HG03159 (cell line): ENCODE results near the gene LHB.
"Not testable (repeated sequence)": the region's sequence is repeated elsewhere in the genome, so short reads cannot be mapped to it uniquely, and the experiment has no call there.

Experiments used
- ATAC-seq: cut with Tn5 transposase; IDR thresholded peaks from one replicate; pipeline ENCODE4 v1.9.1; 2021; ENCODE audit warnings: mild to moderate bottlenecking, moderate library complexity; ENCODE audit not compliant: unreplicated experiment

The LHB gene

GRCh38 chr19:49017041-49017665, at the start of gene LHB:
TSS of gene LHB (minus strand) at chr19:49017091. CDS start at chr19:49017081, 10 bp downstream.
- ATAC-seq = no peak

GRCh38 chr19:49065905-49066512, 49.1 kb upstream of the LHB start:
- no peak for ATAC-seq

- no peak for ATAC-seq
These were observed 48.1 kb upstream of the LHB start, which contains the start of gene NTF4 for GRCh38 chr19:49064768-49065611. TSS of gene NTF4 (minus strand) at chr19:49064818. CDS start at chr19:49061997, 2,821 bp downstream.

GRCh38 chr19:49064029-49064629, 47.2 kb upstream of the LHB start:
- no peak for ATAC-seq

- ATAC-seq = no peak
These were observed 44.6 kb upstream of the LHB start for GRCh38 chr19:49061445-49061844.

- ATAC-seq = no peak
These were observed 44.1 kb upstream of the LHB start for GRCh38 chr19:49061000-49061399.

- ATAC-seq = no peak
These were observed 42.2 kb upstream of the LHB start for GRCh38 chr19:49059053-49059452.

- no peak for ATAC-seq
These were observed 41.7 kb upstream of the LHB start for GRCh38 chr19:49058562-49058961.

- ATAC-seq = no peak
These were observed 40.8 kb upstream of the LHB start, which contains the start of gene CGB7 for GRCh38 chr19:49057636-49058234. TSS of gene CGB7 (minus strand) at chr19:49057749. CDS start at chr19:49055375, 2,374 bp downstream.

- ATAC-seq = not testable (repeated sequence)
These were observed 40.2 kb upstream of the LHB start for GRCh38 chr19:49056902-49057596.

- no peak for ATAC-seq
These were observed 39.4 kb upstream of the LHB start for GRCh38 chr19:49056101-49056901.

- not testable (repeated sequence) for ATAC-seq
These were observed 33.6 kb upstream of the LHB start for GRCh38 chr19:49050376-49051033.

- ATAC-seq = not testable (repeated sequence)
These were observed 32.9 kb upstream of the LHB start for GRCh38 chr19:49049834-49050233.

GRCh38 chr19:49049011-49049410, 32.1 kb upstream of the LHB start, which contains the start of gene CGB8:
TSS of gene CGB8 (minus strand) at chr19:49049111. CDS start at chr19:49048739, 372 bp downstream.
- ATAC-seq = not testable (repeated sequence)

GRCh38 chr19:49043548-49043947, 26.7 kb upstream of the LHB start, which contains the start of gene CGB5:
TSS of gene CGB5 (plus strand) at chr19:49043848. CDS start at chr19:49044210, 362 bp downstream.
- not testable (repeated sequence) for ATAC-seq

GRCh38 chr19:49042666-49043065, 25.8 kb upstream of the LHB start:
- not testable (repeated sequence) for ATAC-seq

GRCh38 chr19:49042177-49042576, 25.3 kb upstream of the LHB start:
- no peak for ATAC-seq

- not testable (repeated sequence) for ATAC-seq
These were observed 22.8 kb upstream of the LHB start for GRCh38 chr19:49039736-49040135.
